HEK293 (cell line): ENCODE measurements around the gene RAB3GAP2.

Experiments used
- EGR2 ChIP-seq: fragments of 450-650 bp; formaldehyde crosslinking; IDR thresholded peaks from 2 replicates; pipeline ENCODE4 v1.5.1; 2016; ENCODE audit warnings: low read depth, missing biosample characterization, missing genetic modification characterization
- KLF10 ChIP-seq: fragments of 450-650 bp; IDR thresholded peaks from 2 replicates; pipeline ENCODE4 v1.5.1; 2018; ENCODE audit warnings: missing biosample characterization, mild to moderate bottlenecking, missing genetic modification characterization
- SP2 ChIP-seq: fragments of 450-650 bp; formaldehyde crosslinking; IDR thresholded peaks from 2 replicates; pipeline ENCODE4 v1.5.1; 2016; ENCODE audit warnings: missing biosample characterization, missing genetic modification characterization
- ZBTB17 ChIP-seq: fragments of 450-650 bp; formaldehyde crosslinking; IDR thresholded peaks from 2 replicates; pipeline ENCODE4 v1.5.1; 2016; ENCODE audit warnings: missing biosample characterization, missing genetic modification characterization
- ZFP41 ChIP-seq: fragments of 450-650 bp; formaldehyde crosslinking; IDR thresholded peaks from 2 replicates; pipeline ENCODE4 v1.5.1; 2016; ENCODE audit warnings: missing biosample characterization, missing genetic modification characterization, borderline replicate concordance
- TF ChIP-seq, protein P1 (sequence below): fragments of 450-650 bp; IDR thresholded peaks from 2 replicates; pipeline ENCODE4 v1.5.1; 2018; ENCODE audit warnings: missing biosample characterization, mild to moderate bottlenecking, missing genetic modification characterization
- TF ChIP-seq, protein P2 (sequence below): fragments of 450-650 bp; formaldehyde crosslinking; IDR thresholded peaks from 2 replicates; pipeline ENCODE4 v1.5.1; 2016; ENCODE audit warnings: missing biosample characterization, missing genetic modification characterization
- TF ChIP-seq, protein P3 (sequence below): fragments of 450-650 bp; formaldehyde crosslinking; IDR thresholded peaks from 2 replicates; pipeline ENCODE4 v1.5.1; 2016; ENCODE audit warnings: missing biosample characterization, missing genetic modification characterization, borderline replicate concordance
- TF ChIP-seq, protein P4 (sequence below): fragments of 450-650 bp; formaldehyde crosslinking; IDR thresholded peaks from 2 replicates; pipeline ENCODE4 v1.5.1; 2016; ENCODE audit warnings: missing biosample characterization, missing genetic modification characterization, low read depth

DNA sequence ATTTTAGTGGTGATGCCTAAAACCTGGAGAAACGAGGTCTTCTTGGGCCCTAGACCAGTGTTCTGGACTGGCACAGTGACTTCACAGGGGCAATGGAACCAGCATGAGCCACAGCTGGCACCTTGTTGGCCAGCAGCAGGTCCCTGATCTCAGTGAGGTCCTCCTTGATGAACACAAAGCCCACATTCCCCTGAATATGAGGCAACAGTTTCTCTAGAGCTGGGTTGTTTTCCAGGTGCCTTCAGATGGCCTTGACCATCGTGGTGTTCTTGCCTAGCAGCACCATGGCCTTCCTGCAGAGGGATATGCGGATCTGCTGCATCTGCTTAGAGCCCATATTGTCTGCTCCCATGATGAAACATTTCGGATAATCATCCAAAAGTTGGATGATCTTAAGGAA, 44.9 kb upstream of the RAB3GAP2 start:
- no peak for TF ChIP-seq ZFP41 (tag by site-specific recombination)
- TF ChIP-seq, protein P1, sequence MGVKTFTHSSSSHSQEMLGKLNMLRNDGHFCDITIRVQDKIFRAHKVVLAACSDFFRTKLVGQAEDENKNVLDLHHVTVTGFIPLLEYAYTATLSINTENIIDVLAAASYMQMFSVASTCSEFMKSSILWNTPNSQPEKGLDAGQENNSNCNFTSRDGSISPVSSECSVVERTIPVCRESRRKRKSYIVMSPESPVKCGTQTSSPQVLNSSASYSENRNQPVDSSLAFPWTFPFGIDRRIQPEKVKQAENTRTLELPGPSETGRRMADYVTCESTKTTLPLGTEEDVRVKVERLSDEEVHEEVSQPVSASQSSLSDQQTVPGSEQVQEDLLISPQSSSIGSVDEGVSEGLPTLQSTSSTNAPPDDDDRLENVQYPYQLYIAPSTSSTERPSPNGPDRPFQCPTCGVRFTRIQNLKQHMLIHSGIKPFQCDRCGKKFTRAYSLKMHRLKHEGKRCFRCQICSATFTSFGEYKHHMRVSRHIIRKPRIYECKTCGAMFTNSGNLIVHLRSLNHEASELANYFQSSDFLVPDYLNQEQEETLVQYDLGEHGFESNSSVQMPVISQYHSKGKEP (tag by site-specific recombination): no peak
- TF ChIP-seq EGR2 (tag by site-specific recombination): no peak
- TF ChIP-seq, protein P2, sequence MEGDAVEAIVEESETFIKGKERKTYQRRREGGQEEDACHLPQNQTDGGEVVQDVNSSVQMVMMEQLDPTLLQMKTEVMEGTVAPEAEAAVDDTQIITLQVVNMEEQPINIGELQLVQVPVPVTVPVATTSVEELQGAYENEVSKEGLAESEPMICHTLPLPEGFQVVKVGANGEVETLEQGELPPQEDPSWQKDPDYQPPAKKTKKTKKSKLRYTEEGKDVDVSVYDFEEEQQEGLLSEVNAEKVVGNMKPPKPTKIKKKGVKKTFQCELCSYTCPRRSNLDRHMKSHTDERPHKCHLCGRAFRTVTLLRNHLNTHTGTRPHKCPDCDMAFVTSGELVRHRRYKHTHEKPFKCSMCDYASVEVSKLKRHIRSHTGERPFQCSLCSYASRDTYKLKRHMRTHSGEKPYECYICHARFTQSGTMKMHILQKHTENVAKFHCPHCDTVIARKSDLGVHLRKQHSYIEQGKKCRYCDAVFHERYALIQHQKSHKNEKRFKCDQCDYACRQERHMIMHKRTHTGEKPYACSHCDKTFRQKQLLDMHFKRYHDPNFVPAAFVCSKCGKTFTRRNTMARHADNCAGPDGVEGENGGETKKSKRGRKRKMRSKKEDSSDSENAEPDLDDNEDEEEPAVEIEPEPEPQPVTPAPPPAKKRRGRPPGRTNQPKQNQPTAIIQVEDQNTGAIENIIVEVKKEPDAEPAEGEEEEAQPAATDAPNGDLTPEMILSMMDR (tag by site-specific recombination): no peak
- TF ChIP-seq, protein P3, sequence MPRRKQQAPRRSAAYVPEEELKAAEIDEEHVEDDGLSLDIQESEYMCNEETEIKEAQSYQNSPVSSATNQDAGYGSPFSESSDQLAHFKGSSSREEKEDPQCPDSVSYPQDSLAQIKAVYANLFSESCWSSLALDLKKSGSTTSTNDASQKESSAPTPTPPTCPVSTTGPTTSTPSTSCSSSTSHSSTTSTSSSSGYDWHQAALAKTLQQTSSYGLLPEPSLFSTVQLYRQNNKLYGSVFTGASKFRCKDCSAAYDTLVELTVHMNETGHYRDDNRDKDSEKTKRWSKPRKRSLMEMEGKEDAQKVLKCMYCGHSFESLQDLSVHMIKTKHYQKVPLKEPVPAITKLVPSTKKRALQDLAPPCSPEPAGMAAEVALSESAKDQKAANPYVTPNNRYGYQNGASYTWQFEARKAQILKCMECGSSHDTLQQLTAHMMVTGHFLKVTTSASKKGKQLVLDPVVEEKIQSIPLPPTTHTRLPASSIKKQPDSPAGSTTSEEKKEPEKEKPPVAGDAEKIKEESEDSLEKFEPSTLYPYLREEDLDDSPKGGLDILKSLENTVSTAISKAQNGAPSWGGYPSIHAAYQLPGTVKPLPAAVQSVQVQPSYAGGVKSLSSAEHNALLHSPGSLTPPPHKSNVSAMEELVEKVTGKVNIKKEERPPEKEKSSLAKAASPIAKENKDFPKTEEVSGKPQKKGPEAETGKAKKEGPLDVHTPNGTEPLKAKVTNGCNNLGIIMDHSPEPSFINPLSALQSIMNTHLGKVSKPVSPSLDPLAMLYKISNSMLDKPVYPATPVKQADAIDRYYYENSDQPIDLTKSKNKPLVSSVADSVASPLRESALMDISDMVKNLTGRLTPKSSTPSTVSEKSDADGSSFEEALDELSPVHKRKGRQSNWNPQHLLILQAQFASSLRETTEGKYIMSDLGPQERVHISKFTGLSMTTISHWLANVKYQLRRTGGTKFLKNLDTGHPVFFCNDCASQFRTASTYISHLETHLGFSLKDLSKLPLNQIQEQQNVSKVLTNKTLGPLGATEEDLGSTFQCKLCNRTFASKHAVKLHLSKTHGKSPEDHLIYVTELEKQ (tag by site-specific recombination): no peak
- TF ChIP-seq KLF10: no peak
- TF ChIP-seq SP2 (tag by site-specific recombination): no peak
- TF ChIP-seq ZBTB17 (tag by site-specific recombination): no peak
- TF ChIP-seq, protein P4, sequence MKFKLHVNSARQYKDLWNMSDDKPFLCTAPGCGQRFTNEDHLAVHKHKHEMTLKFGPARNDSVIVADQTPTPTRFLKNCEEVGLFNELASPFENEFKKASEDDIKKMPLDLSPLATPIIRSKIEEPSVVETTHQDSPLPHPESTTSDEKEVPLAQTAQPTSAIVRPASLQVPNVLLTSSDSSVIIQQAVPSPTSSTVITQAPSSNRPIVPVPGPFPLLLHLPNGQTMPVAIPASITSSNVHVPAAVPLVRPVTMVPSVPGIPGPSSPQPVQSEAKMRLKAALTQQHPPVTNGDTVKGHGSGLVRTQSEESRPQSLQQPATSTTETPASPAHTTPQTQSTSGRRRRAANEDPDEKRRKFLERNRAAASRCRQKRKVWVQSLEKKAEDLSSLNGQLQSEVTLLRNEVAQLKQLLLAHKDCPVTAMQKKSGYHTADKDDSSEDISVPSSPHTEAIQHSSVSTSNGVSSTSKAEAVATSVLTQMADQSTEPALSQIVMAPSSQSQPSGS (tag by site-specific recombination): no peak
